ENCODE measurements around the gene DDA1.

GRCh38 chr19:17306285-17306714 lies 3.1 kb upstream of the DDA1 start:
- TF ChIP-seq SIN3A (IDR thresholded peaks at IDR 0.05; ENCODE audit: low read depth, low read length) (no peak), NFYB (IDR thresholded peaks at IDR 0.05; ENCODE audit: insufficient read depth, low read depth, low read length) (no peak), SP1 (IDR thresholded peaks at IDR 0.05; ENCODE audit: low read depth, low read length) (no peak), ESRRA (IDR thresholded peaks at IDR 0.05; ENCODE audit: low read length) (no peak), POLR2AphosphoS5 (IDR thresholded peaks at IDR 0.05; ENCODE audit: low read length) (no peak)
- TF ChIP-seq, protein P1, sequence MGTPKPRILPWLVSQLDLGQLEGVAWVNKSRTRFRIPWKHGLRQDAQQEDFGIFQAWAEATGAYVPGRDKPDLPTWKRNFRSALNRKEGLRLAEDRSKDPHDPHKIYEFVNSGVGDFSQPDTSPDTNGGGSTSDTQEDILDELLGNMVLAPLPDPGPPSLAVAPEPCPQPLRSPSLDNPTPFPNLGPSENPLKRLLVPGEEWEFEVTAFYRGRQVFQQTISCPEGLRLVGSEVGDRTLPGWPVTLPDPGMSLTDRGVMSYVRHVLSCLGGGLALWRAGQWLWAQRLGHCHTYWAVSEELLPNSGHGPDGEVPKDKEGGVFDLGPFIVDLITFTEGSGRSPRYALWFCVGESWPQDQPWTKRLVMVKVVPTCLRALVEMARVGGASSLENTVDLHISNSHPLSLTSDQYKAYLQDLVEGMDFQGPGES (IDR thresholded peaks at IDR 0.05) = no peak
- TF ChIP-seq, protein P2, sequence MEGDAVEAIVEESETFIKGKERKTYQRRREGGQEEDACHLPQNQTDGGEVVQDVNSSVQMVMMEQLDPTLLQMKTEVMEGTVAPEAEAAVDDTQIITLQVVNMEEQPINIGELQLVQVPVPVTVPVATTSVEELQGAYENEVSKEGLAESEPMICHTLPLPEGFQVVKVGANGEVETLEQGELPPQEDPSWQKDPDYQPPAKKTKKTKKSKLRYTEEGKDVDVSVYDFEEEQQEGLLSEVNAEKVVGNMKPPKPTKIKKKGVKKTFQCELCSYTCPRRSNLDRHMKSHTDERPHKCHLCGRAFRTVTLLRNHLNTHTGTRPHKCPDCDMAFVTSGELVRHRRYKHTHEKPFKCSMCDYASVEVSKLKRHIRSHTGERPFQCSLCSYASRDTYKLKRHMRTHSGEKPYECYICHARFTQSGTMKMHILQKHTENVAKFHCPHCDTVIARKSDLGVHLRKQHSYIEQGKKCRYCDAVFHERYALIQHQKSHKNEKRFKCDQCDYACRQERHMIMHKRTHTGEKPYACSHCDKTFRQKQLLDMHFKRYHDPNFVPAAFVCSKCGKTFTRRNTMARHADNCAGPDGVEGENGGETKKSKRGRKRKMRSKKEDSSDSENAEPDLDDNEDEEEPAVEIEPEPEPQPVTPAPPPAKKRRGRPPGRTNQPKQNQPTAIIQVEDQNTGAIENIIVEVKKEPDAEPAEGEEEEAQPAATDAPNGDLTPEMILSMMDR (IDR thresholded peaks at IDR 0.05 in 2 of 3, conservative IDR thresholded peaks at IDR 0.05 in 1 of 3; ENCODE audit: control insufficient read depth in 2 of 3, extremely low read depth in 1 of 3, insufficient read depth in 1 of 3, low read depth in 3 of 3, low read length in 3 of 3) = no peak
- TF ChIP-seq, protein P3, sequence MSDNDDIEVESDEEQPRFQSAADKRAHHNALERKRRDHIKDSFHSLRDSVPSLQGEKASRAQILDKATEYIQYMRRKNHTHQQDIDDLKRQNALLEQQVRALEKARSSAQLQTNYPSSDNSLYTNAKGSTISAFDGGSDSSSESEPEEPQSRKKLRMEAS (IDR thresholded peaks at IDR 0.05; ENCODE audit: low read depth, low read length) = no peak

All from GM12878 (cell line).